ENCODE data around the gene YAF2. TPM values are rescaled to one million over a fixed set of nuclear protein-coding genes. Genes with fewer than 3 reads are reported as not detected.

The YAF2 gene
- total RNA-seq, 1 donor from 2014 or later, result 30.5 TPM

- peaks cover 25% of the 10 kb centered on the region for H3K36me3 Mint-ChIP-seq (ENCODE audit: insufficient read depth)
- H3K4me3 Mint-ChIP-seq (ENCODE audit: low read depth), result no peak overlapping the region
- peaks cover 18% of the 10 kb centered on the region for H3K9me3 Mint-ChIP-seq (ENCODE audit: low read depth)
- H3K27ac Mint-ChIP-seq, result no peak overlapping the region
- H3K27me3 Mint-ChIP-seq, result no peaks in the 10 kb centered on the region
- no peaks in the 10 kb centered on the region for H3K4me1 Mint-ChIP-seq (ENCODE audit: low read depth)
- TF ChIP-seq CTCF (IDR thresholded peaks at IDR 0.05; ENCODE audit: unreplicated experiment), result no peak
- DNase-seq (ENCODE audit: low spot score, unreplicated experiment), result no peak
Observed at GRCh38 chr12:42174978-42175377, 63.1 kb downstream of the YAF2 start.

- peak overlapping the region; percentile 1 for H3K27ac Mint-ChIP-seq
- no peak overlapping the region for H3K4me3 Mint-ChIP-seq (ENCODE audit: low read depth)
- peaks cover 18% of the 10 kb centered on the region for H3K9me3 Mint-ChIP-seq (ENCODE audit: low read depth)
- no peak for DNase-seq (ENCODE audit: low spot score, unreplicated experiment)
- peaks cover 25% of the 10 kb centered on the region for H3K36me3 Mint-ChIP-seq (ENCODE audit: insufficient read depth)
- no peak for TF ChIP-seq CTCF (IDR thresholded peaks at IDR 0.05; ENCODE audit: unreplicated experiment)
- no peaks in the 10 kb centered on the region for H3K27me3 Mint-ChIP-seq
- H3K4me1 Mint-ChIP-seq (ENCODE audit: low read depth), result no peaks in the 10 kb centered on the region
Observed at GRCh38 chr12:42173961-42174521, 64.0 kb downstream of the YAF2 start.

GRCh38 chr12:42172441-42173210 is 65.4 kb downstream of the YAF2 start:
- no peaks in the 10 kb centered on the region for H3K4me1 Mint-ChIP-seq (ENCODE audit: low read depth)
- H3K4me3 Mint-ChIP-seq (ENCODE audit: low read depth), result no peak overlapping the region
- H3K27ac Mint-ChIP-seq, result no peak overlapping the region
- no peak for DNase-seq (ENCODE audit: low spot score, unreplicated experiment)
- no peak for TF ChIP-seq CTCF (IDR thresholded peaks at IDR 0.05; ENCODE audit: unreplicated experiment)
- H3K36me3 Mint-ChIP-seq (ENCODE audit: insufficient read depth), result peaks cover 24% of the 10 kb centered on the region
- peaks cover 17% of the 10 kb centered on the region for H3K9me3 Mint-ChIP-seq (ENCODE audit: low read depth)
- no peaks in the 10 kb centered on the region for H3K27me3 Mint-ChIP-seq

GRCh38 chr12:42167711-42168110 is 70.3 kb downstream of the YAF2 start:
- Mint-ChIP-seq H3K36me3 (ENCODE audit: insufficient read depth) (peaks cover 10% of the 10 kb centered on the region), H3K4me3 (ENCODE audit: low read depth) (no peak overlapping the region), H3K9me3 (ENCODE audit: low read depth) (peaks cover 6% of the 10 kb centered on the region), H3K27ac (no peak overlapping the region), H3K27me3 (no peaks in the 10 kb centered on the region), H3K4me1 (ENCODE audit: low read depth) (peaks cover 4% of the 10 kb centered on the region)
- TF ChIP-seq CTCF (IDR thresholded peaks at IDR 0.05; ENCODE audit: unreplicated experiment), result no peak
- no peak for DNase-seq (ENCODE audit: low spot score, unreplicated experiment)

- TF ChIP-seq CTCF (IDR thresholded peaks at IDR 0.05; ENCODE audit: unreplicated experiment), result no peak
- no peak overlapping the region for H3K4me3 Mint-ChIP-seq (ENCODE audit: low read depth)
- peaks cover 4% of the 10 kb centered on the region for H3K4me1 Mint-ChIP-seq (ENCODE audit: low read depth)
- no peak for DNase-seq (ENCODE audit: low spot score, unreplicated experiment)
- peaks cover 6% of the 10 kb centered on the region for H3K9me3 Mint-ChIP-seq (ENCODE audit: low read depth)
- no peaks in the 10 kb centered on the region for H3K27me3 Mint-ChIP-seq
- peaks cover 9% of the 10 kb centered on the region for H3K36me3 Mint-ChIP-seq (ENCODE audit: insufficient read depth)
- H3K27ac Mint-ChIP-seq, result no peak overlapping the region
Observed at GRCh38 chr12:42166501-42166900, 71.5 kb downstream of the YAF2 start.

Data from progenitor cell of endocrine pancreas (in vitro differentiated cells).